HEK293 (cell line): ENCODE measurements around the gene OPN4.

Source experiments
- CTCF ChIA-PET: fragments of 350-600 bp; formaldehyde crosslinking; extraction: SDS; loops from one replicate; lab custom pipeline; 2021; ENCODE audit warnings: antibody characterized with exemption; lab: Yijun Ruan, JAX
- POLR2A ChIA-PET: fragments of 300-600 bp; formaldehyde crosslinking; extraction: SDS; loops from one replicate; lab custom pipeline; 2020; ENCODE audit warnings: antibody characterized with exemption, inconsistent platforms; lab: Yijun Ruan, JAX
- H3K27ac ChIP-seq: fragments of 200-500 bp; sonication (Bioruptor generic); 2 replicates; pipeline ENCODE4 v1.5.1; 2014; ENCODE audit warnings: low read depth, low read length, control low read depth, inconsistent platforms; ENCODE audit errors: extremely low read depth
- H3K36me3 ChIP-seq, 2 experiments: fragments of 200-500 bp in 1 of 2; sonication (Bioruptor generic) in 1 of 2; 1 replicate in 1 of 2; 2 replicates in 1 of 2; pipeline ENCODE4 v1.5.1; 2014 to 2017; ENCODE audit warnings: inconsistent platforms in 2 of 2, low read length in 2 of 2; ENCODE audit not compliant: control insufficient read depth in 2 of 2, insufficient read depth in 1 of 2
- H3K4me1 ChIP-seq: fragments of 200-500 bp; sonication (Bioruptor generic); 2 replicates; pipeline ENCODE4 v1.5.1; 2014; ENCODE audit warnings: mild to moderate bottlenecking, low read length, inconsistent platforms; ENCODE audit not compliant: control insufficient read depth, insufficient read depth
- H3K4me3 ChIP-seq: 2 replicates; pipeline ENCODE4 v1.5.1; 2011; ENCODE audit warnings: low read depth, mild to moderate bottlenecking, control low read depth, low read length, moderate library complexity
- H3K9me3 ChIP-seq: fragments of 200-500 bp; sonication (Bioruptor generic); 2 replicates; pipeline ENCODE4 v1.5.1; 2014; ENCODE audit warnings: low read depth, low read length, inconsistent platforms; ENCODE audit not compliant: control insufficient read depth, insufficient read depth
- BCL11B ChIP-seq: fragments of 450-650 bp; formaldehyde crosslinking; IDR thresholded peaks from 2 replicates; pipeline ENCODE4 v1.5.1; 2016; ENCODE audit warnings: low read depth, missing biosample characterization, missing genetic modification characterization
- CTCF ChIP-seq: fragments of 450-650 bp; formaldehyde crosslinking; IDR thresholded peaks from 2 replicates; pipeline ENCODE4 v1.5.1; 2016; ENCODE audit warnings: missing biosample characterization, missing genetic modification characterization
- GLIS2 ChIP-seq: fragments of 450-650 bp; formaldehyde crosslinking; IDR thresholded peaks from 2 replicates; pipeline ENCODE4 v1.5.1; 2016; ENCODE audit warnings: missing biosample characterization, missing genetic modification characterization
- KLF16 ChIP-seq: fragments of 450-650 bp; formaldehyde crosslinking; IDR thresholded peaks from 2 replicates; pipeline ENCODE4 v1.5.1; 2017; ENCODE audit warnings: missing biosample characterization, missing genetic modification characterization
- KLF17 ChIP-seq: fragments of 450-650 bp; formaldehyde crosslinking; IDR thresholded peaks from 2 replicates; pipeline ENCODE4 v1.5.1; 2016; ENCODE audit warnings: missing biosample characterization, missing genetic modification characterization
- MZF1 ChIP-seq: fragments of 450-650 bp; formaldehyde crosslinking; IDR thresholded peaks from 2 replicates; pipeline ENCODE4 v1.5.1; 2017; ENCODE audit warnings: missing biosample characterization, missing genetic modification characterization, borderline replicate concordance
- ZFP37 ChIP-seq: fragments of 450-650 bp; formaldehyde crosslinking; IDR thresholded peaks from 2 replicates; pipeline ENCODE4 v1.5.1; 2016; ENCODE audit warnings: missing biosample characterization, missing genetic modification characterization
- ZNF121 ChIP-seq: fragments of 450-650 bp; formaldehyde crosslinking; IDR thresholded peaks from 2 replicates; pipeline ENCODE4 v1.5.1; 2016; ENCODE audit warnings: missing biosample characterization, missing genetic modification characterization
- ZNF148 ChIP-seq: fragments of 450-650 bp; formaldehyde crosslinking; IDR thresholded peaks from 2 replicates; pipeline ENCODE4 v1.5.0; 2017; ENCODE audit warnings: missing biosample characterization, missing genetic modification characterization, borderline replicate concordance
- ZNF184 ChIP-seq: fragments of 450-650 bp; IDR thresholded peaks from 2 replicates; pipeline ENCODE4 v1.5.1; 2018; ENCODE audit warnings: missing biosample characterization, mild to moderate bottlenecking, missing genetic modification characterization
- ZNF202 ChIP-seq: fragments of 450-650 bp; formaldehyde crosslinking; IDR thresholded peaks from 2 replicates; pipeline ENCODE4 v1.5.1; 2016; ENCODE audit warnings: missing biosample characterization, missing genetic modification characterization, borderline replicate concordance
- ZNF280D ChIP-seq: fragments of 450-650 bp; formaldehyde crosslinking; IDR thresholded peaks from 2 replicates; pipeline ENCODE4 v1.5.1; 2016; ENCODE audit warnings: missing biosample characterization, missing genetic modification characterization
- ZNF292 ChIP-seq: fragments of 450-650 bp; formaldehyde crosslinking; IDR thresholded peaks from 2 replicates; pipeline ENCODE4 v1.5.1; 2016; ENCODE audit warnings: low read depth, missing biosample characterization, missing genetic modification characterization, borderline replicate concordance
- ZNF302 ChIP-seq: fragments of 450-650 bp; formaldehyde crosslinking; IDR thresholded peaks from 2 replicates; pipeline ENCODE4 v1.5.1; 2016; ENCODE audit warnings: missing biosample characterization, missing genetic modification characterization, low read depth
- ZNF324 ChIP-seq: fragments of 450-650 bp; formaldehyde crosslinking; IDR thresholded peaks from 2 replicates; pipeline ENCODE4 v1.5.1; 2016; ENCODE audit warnings: missing biosample characterization, missing genetic modification characterization
- ZNF350 ChIP-seq: fragments of 450-650 bp; formaldehyde crosslinking; IDR thresholded peaks from 2 replicates; pipeline ENCODE4 v1.5.0; 2017; ENCODE audit warnings: missing biosample characterization, mild to moderate bottlenecking, missing genetic modification characterization
- ZNF391 ChIP-seq: fragments of 450-650 bp; formaldehyde crosslinking; IDR thresholded peaks from 2 replicates; pipeline ENCODE4 v1.5.1; 2016; ENCODE audit warnings: low read depth, missing biosample characterization, missing genetic modification characterization, borderline replicate concordance
- ZNF488 ChIP-seq: fragments of 450-650 bp; formaldehyde crosslinking; IDR thresholded peaks from 2 replicates; pipeline ENCODE4 v1.5.1; 2016; ENCODE audit warnings: missing biosample characterization, missing genetic modification characterization
- ZNF585B ChIP-seq: fragments of 450-650 bp; formaldehyde crosslinking; IDR thresholded peaks from 2 replicates; pipeline ENCODE4 v1.5.1; 2016; ENCODE audit warnings: missing biosample characterization, missing genetic modification characterization
- ZNF596 ChIP-seq: fragments of 450-650 bp; IDR thresholded peaks from 2 replicates; pipeline ENCODE4 v1.5.0; 2018; ENCODE audit warnings: missing biosample characterization, mild to moderate bottlenecking, missing genetic modification characterization, moderate library complexity
- ZNF621 ChIP-seq: fragments of 450-650 bp; formaldehyde crosslinking; IDR thresholded peaks from 2 replicates; pipeline ENCODE4 v1.5.1; 2017; ENCODE audit warnings: missing biosample characterization, missing genetic modification characterization
- ZNF664 ChIP-seq: fragments of 450-650 bp; formaldehyde crosslinking; IDR thresholded peaks from 2 replicates; pipeline ENCODE4 v1.5.1; 2016; ENCODE audit warnings: missing biosample characterization, missing genetic modification characterization
- ZNF777 ChIP-seq: fragments of 450-650 bp; formaldehyde crosslinking; IDR thresholded peaks from 2 replicates; pipeline ENCODE4 v1.5.1; 2017; ENCODE audit warnings: missing biosample characterization, missing genetic modification characterization, borderline replicate concordance
- ZNF843 ChIP-seq: fragments of 450-650 bp; formaldehyde crosslinking; IDR thresholded peaks from 2 replicates; pipeline ENCODE4 v1.5.1; 2016; ENCODE audit warnings: missing biosample characterization, missing genetic modification characterization
- ZSCAN16 ChIP-seq: fragments of 450-650 bp; formaldehyde crosslinking; IDR thresholded peaks from 2 replicates; pipeline ENCODE4 v1.5.1; 2016; ENCODE audit warnings: missing biosample characterization, missing genetic modification characterization
- ZSCAN30 ChIP-seq: fragments of 450-650 bp; IDR thresholded peaks from 2 replicates; pipeline ENCODE4 v1.5.1; 2018; ENCODE audit warnings: missing biosample characterization, mild to moderate bottlenecking, missing genetic modification characterization, moderate library complexity
- ZXDB ChIP-seq: fragments of 450-650 bp; formaldehyde crosslinking; IDR thresholded peaks from 2 replicates; pipeline ENCODE4 v1.5.1; 2016; ENCODE audit warnings: missing biosample characterization, missing genetic modification characterization

The OPN4 gene

GRCh38 chr10:86711513-86712316, 57.4 kb downstream of the OPN4 start:
- POLR2A ChIA-PET = interaction anchor here (0.6 to 1.9 kb wide), 7 partner anchors 16 to 84 kb away, joined by 3 to 11 read pairs (median 4); partner anchors contain the start of gene BMPR1A
- Histone ChIP-seq H3K27ac (peak overlapping the region; percentile 99), H3K36me3 (no peaks in the 10 kb centered on the region), H3K9me3 (no peaks in the 10 kb centered on the region), H3K4me3 (peak overlapping the region; percentile 60), H3K4me1 (peaks cover 8% of the 10 kb centered on the region; the same call in 1 of the 2 replicates)
- CTCF ChIA-PET = interaction anchor here (0.6 to 1.3 kb wide), 5 partner anchors 83 to 1055 kb away, joined by 3 to 4 read pairs (median 4); no protein-coding TSS in a partner anchor
- TF ChIP-seq KLF16 (tag by site-specific recombination) (no peak), ZNF664 (no peak), ZSCAN30 (tag by site-specific recombination) (no peak), KLF17 (tag by site-specific recombination) (no peak), BCL11B (no peak), ZNF488 (no peak), ZNF585B (tag by site-specific recombination) (no peak), ZNF202 (no peak), ZXDB (tag by site-specific recombination) (peak; percentile 26; the same call in 1 of the 2 replicates), ZFP37 (peak; percentile 49; the same call in 1 of the 2 replicates), ZNF350 (no peak), ZNF596 (no peak; the same call in 1 of the 2 replicates), ZNF391 (tag by site-specific recombination) (no peak), CTCF (tag by site-specific recombination) (no peak), ZNF121 (no peak), ZSCAN16 (tag by site-specific recombination) (no peak), ZNF148 (no peak), ZNF292 (no peak), ZNF621 (tag by site-specific recombination) (no peak), MZF1 (tag by site-specific recombination) (no peak; the same call in 1 of the 2 replicates), ZNF324 (tag by site-specific recombination) (no peak), ZNF184 (no peak), ZNF843 (tag by site-specific recombination) (no peak), ZNF777 (peak; percentile 91; the same call in 1 of the 2 replicates), GLIS2 (tag by site-specific recombination) (peak; percentile 77), ZNF280D (tag by site-specific recombination) (no peak), ZNF302 (tag by site-specific recombination) (no peak)
